ENCODE data around the gene MAPKAPK5.

DNA sequence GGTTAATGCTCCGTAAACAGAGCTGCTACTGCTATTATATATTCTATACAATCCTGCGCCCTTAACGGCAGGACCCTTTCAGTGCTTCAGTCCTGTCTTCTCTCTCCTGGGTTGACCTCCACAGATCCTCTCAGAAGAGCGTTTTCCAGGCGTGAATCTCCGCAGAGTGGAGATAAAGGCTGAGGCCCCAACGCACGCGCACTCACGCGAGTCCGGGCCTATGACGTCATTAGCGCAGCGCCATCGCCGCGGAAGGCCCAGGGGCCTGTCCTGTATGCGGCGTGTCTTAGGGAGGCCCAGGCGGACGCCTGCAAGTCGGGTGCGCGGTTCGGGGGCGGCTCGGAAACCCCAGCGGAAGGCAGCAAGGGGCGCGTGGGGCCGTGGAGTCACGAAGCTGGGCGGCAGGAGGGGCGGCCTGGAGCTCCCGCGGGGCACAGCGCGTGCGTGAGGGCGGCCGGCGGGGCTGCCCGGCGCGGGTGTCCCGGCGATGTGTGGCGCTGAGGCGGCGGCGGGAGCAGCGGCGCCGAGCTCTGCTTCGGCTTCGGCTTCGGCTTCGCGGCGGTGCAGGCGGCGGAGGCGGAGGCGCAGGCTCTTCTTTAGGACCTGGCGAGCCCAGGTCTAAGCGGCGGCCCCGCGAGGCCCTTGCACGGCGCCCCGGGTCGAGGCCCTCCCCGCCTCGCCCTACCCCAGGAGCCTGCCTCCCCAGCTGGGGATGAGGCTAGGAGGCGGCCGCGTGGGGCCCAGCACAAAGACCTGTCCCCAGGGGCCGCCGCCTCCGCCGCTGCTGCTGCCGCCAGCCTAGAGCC is at the start of gene MAPKAPK5:
- TF ChIP-seq FOS (IDR thresholded peaks at IDR 0.05; ENCODE audit: borderline replicate concordance, extremely low read depth, insufficient read length) = no peak
- no peak for TF ChIP-seq CTCF (IDR thresholded peaks at IDR 0.05 in 2 of 3, conservative IDR thresholded peaks at IDR 0.05 in 1 of 3; ENCODE audit: control insufficient read depth in 2 of 3, extremely low read depth in 1 of 3, insufficient read depth in 1 of 3, low read depth in 3 of 3, low read length in 3 of 3)
